ENCODE measurements around the gene VAMP2.

Gene VAMP2

DNA sequence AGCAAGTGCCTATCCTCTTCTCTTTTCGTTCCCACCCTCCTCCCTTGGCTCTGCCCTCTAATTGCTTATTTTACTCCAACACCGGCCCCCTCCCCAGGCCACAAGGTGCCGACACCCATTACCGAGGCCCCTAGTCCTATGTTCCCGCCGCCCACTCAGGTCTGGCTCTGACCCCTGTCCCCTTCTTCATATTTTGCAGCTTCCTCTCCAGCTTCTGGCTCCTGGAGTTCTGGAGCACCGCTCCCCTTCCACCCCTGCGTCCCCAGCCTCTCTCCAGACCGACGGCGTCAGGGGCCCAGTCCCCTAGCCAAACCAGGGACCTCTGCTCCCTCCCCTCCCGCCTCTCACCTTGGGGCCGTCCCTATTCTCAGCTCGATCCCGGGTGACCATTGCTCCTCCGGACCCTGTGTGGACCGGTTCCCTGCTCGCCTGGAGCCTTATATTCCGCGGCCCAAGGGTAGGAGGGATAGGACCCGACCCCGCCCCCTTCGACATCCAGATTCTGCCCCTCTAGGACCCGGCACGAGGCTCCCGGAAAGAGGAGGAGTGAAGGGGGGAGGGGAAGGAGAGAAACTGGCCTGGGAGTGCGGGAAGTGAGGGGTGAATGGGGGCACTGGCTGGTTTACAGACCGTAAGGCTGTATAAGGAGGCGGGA lies 38.9 kb downstream of the VAMP2 start, which contains the start of gene HES7:
TSS of gene HES7 (minus strand) at position 412 of the 655 bp plus-strand sequence. CDS start at position 390, 22 bp downstream.
- no peak for DNase-seq (ENCODE audit: low read depth in 2 of 2)

DNA sequence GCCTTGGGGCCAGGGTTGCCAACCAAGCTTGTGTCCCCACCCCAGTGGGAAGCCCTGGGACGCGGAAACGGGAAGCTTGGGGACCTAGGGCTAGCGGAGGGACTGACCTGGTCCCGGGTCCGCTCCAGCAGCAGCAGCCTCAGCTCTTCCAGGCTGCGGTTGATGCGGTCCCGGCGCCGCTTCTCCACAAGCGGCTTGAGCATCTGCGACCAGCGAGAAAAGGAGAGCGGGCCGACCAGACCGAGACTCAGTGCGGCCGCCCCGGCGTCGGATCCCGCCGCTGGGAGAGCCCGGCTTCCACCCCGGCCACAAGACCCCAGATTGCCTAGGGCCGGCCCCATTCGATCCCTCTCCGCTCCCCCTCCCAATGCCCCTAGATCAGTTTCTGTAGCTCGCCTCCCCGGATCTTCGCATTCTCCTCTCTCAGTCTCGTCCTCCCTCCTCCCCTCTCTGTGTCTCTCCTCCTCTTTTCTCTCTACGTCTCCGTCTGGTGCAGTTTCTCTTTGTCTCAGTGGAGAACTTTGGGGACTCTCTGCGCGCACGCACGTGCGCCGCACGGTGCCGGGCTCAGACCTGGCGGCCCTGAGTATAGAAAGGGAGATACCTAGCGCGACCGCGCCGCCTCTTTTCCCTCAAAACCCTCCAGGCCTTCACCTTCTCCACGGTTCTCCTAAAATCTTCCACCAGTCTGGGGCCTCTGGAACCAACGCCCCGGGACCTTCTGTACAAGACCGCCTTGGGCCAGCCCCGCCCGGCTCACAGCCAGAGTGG lies 39.6 kb downstream of the VAMP2 start:
- DNase-seq (ENCODE audit: low read depth in 2 of 2), result peak in 1 of 2 donors; percentile 35

DNA sequence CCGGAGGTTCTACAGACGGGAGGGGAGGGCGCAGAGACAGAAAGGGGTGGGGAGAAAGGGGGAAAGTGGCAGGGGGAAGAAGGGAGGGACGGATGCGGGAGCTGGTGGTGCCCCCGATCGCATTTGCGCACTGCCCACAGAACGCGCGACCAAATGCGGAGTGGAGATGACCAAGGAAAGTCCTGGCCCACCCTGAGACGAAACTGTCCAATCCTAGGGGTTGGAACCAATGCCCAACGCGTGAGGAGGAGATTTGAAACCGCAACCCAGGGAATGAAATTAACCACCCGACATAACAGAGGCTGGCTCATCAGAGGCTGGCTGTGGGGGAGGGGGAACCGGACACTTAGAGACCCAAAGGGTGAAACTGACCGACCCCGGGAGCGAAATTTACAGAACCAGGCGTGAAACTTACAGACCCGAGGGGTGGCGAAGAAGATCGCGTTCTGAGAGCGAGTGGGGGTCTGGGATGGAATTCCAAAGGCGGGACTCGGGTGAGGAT lies 40.3 kb downstream of the VAMP2 start:
- no peak for DNase-seq (ENCODE audit: low read depth in 2 of 2)

DNA sequence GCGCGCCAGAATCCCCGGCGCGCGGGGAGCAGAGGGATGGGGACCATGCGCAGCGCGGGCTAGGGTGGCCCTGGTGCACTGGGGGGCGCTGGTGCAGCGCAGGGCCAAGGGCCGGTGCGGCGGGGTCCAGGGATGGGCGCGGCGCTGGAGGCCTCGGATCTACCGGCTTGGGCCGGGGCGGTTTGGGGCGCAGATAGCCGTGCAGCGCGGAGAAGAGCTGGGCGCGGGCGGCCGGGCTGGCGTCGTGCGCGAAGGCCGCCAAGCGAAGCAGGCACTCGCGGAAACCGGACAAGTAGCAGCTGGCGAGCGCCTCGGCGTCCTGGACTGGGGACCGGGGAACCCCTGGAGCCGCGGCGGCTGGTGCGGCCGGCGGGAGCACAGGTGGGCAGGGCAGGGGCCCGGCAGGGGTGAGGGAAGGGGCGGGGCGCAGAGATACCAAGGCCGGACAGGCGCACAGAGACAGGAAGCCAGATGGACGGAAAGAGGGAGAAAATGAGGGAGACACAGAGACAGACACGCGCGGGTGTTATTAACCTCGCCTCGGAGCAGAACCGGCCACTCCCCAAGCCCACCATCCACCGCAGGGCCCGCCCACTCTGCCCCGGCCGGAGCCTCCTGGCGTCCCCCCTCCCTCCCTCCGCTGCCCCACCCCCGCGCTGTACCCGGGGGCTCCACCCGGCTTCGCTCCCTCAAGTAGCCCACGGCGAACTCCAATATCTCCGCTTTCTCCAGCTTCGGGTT lies 40.9 kb downstream of the VAMP2 start:
- DNase-seq (ENCODE audit: low read depth in 2 of 2), result peak in 1 of 2 donors; percentile 49

DNA sequence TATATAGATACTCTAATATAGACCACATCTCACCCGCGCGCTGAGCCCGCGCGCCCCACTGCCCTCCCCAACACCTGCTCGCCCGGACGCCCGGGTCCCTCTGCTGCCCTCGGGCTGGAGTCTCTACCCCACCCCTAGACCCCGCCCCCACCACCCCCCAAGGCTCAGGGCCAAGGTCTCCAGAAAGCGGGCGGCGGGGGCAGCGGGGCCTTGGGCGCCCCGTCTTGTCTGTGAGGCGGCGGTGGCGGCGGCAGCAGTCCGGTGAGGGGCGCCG lies 41.4 kb downstream of the VAMP2 start:
- DNase-seq (ENCODE audit: low read depth in 2 of 2), result no peak

DNA sequence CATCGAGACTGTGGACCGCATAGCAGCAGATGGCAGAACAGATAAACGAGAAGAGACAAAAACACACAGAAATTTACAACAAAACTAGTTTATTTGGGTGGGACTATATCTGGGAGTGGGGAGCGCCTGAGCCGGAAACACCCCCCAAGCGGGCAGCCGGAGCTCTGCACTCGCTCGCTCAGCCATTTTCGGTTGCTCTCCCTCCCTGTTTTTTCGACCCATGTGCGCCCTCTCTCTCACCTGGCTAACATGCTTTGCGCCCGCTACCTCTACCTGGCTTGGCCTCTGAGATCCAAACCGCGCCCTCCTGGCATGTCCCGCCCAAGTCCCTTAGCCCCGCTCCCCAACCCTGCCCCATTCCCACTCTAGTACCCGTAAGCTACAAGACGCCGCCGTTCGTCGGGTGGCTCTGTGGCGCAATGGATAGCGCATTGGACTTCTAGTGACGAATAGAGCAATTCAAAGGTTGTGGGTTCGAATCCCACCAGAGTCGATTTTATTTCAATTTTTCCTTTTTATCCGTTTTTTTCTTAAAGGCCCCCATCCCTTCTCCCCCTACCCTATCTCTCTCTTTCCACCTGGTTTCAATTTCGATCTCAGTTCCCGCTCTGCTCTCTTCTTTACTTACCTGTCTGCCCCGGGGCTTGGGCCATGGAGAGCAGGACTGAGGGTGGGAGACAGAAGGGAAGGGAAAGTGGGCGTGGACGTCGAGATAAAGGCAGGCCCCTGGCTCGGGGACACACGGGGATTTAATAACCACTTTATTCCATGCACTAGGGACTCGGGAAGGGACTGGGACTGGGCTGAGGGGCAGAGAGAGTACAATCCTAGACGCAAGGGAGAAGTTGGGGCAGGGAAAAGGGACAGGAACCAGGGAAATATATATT lies 42.0 kb downstream of the VAMP2 start:
- DNase-seq (ENCODE audit: low read depth in 2 of 2), result peak; percentile 73 to 81

DNA sequence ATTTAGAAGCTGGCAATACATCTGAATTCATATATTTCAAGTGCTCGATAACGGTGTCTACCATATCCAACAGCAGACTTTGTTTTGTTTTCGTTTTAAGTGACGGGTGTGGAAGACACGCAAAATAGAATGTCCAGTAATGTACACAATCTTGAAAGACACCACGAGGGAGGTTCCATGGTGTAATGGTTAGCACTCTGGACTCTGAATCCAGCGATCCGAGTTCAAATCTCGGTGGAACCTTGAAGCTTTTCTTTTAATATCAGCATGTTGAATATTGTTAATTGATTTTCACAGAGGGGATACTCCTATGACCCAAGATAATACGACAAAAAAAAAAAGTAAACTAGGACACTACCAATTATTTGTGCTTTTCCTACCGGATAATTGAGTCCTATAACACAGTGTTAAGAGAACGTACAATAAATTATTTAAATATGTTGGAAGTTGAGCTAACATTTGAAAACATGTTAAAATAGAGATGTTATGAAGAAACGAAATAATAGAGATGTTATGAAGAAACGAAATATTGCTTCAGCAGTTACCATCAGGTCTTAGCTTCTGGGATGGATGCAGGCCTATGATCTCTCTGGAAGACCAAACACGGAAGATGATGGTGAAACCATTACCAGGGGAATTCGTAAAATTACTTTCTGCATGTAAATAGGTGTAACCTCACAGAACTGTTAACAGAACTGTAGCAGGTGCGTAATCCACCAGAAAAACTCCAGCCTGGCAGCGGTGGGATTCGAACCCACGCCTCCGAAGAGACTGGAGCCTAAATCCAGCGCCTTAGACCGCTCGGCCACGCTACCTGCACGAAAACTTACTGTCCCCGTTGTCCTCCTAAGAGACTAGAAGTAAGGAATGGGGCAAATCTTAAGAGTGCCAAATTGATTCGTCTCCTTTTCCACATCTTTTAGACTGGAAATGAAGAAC lies 42.9 kb downstream of the VAMP2 start:
- peak; percentile 86 to 96 for DNase-seq (ENCODE audit: low read depth in 2 of 2)

DNA sequence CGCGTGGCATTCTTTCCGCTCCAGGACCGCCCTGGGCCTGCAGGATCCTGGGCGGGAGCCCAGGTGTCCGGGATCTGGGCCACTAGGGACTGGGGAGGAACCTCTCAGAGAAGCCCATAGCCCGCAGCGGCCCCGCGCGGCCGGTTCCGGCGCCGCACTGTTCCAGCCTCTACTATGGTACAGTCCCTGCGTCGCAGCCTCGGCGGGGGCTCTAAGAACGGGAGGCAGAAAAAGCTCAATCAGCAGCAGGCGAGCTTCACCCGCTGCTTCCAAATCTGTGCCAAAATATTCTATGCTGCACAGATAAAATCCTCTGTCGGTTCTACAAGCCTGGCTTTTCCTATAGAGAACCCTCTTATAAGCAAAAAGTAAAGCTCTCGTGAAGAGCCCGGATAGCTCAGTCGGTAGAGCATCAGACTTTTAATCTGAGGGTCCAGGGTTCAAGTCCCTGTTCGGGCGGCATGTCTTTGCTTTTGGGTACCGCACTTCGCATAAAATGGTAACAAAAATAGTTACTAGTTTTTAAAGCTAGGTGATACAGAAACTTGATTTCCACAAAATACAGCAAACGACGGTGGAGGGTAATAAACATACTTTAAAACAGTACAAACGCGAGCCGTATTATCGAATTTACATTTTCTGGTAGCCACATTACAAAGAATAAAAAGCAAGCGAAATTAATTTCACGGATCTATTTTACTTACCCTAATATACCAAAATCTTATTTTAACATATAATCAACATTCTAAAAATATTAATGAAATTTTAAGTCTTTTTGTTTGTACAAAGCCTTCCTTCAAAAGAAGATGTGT lies 43.8 kb downstream of the VAMP2 start:
- peak; percentile 80 to 87 for DNase-seq (ENCODE audit: low read depth in 2 of 2)

DNA sequence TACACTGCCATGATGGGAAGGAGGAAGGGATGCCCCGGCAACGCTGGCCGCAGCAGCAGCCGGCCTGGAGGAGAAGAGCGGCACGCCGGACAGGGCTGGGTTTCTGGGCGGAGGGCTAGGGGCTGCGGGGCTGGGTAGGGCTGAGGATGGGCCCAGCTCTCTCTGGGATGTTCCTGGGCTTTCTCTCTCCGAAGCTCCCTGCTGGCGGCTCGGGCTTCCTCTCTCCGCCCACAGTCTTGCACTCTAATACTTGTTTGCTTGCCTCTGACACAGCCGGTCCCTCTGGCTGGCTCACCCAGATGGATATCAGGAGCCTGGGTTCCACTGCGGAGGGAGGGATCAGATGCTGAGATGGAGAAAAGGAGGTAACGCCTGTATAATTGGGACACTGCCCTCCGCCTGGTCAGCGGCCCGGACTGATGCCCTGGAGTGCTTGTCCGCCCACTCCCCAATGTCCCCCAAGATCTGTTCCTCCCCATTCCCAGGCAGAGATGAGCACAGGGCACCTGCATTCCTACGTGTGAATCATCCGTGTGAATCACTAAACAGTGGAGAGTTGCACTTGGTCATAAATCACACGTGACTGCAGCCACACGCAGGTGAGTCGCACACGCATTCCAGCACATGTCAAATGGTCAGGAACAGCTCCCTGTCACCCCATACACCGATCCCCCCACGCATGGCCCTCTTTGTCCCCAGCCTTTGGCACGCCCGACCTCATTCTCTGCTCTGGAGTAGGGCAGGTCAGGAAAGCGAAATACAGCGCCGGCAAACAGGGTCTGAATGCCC lies 44.6 kb downstream of the VAMP2 start, which contains the start of gene ALOXE3:
TSS of gene ALOXE3 (minus strand) at position 535 of the 789 bp plus-strand sequence. CDS start at position 11, 524 bp downstream.
- no peak for DNase-seq (ENCODE audit: low read depth in 2 of 2)

DNA sequence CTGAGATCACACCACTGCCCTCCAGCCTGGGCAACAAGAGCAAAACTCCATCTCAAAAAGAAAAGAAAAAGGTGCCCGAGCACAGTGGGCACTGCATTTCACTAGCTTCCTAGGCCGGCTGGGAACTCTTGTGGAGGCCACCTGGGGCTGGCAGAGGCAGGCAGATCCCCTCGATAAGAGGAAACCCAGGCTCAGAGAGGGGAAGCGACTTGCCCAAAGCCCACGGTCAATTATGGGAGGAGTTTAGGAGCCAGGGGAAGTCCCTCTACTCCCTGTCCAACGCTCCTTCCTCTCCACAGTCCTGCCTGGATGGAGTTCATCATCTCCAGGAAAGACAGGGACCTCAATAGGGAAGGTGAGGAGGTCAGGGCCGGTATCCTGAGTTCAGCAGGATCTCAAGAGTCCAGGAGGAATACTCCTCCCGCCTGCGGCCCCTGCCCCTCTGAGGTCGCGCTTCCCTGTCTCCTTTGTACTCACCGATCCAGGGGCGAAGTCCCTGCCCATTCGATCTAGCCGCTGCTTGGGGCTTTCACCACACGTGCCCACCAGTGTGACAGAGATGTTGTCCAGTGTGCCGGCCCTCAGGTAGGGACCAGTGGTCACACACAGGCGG lies 45.3 kb downstream of the VAMP2 start:
- no peak for DNase-seq (ENCODE audit: low read depth in 2 of 2)

DNA sequence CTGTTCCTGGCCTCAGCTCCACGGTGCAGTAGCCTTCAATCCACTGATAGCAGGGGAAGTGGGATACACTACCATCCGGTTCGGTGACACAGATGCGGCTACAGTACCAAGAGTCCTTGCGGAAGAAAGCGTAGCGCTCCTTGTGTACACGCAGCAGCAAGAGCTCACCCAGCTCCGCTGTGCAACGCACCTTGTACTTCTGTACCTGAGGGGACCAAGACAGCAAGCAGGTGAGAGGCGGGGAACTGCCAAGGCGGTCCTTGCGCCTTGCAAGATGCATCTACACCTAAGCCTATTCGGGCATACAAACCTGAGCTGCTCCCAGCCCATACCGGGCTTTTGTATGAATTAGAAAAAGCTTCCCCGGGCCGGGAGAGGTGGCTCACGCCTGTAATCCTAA lies 46.0 kb downstream of the VAMP2 start:
- no peak for DNase-seq (ENCODE audit: low read depth in 2 of 2)

DNA sequence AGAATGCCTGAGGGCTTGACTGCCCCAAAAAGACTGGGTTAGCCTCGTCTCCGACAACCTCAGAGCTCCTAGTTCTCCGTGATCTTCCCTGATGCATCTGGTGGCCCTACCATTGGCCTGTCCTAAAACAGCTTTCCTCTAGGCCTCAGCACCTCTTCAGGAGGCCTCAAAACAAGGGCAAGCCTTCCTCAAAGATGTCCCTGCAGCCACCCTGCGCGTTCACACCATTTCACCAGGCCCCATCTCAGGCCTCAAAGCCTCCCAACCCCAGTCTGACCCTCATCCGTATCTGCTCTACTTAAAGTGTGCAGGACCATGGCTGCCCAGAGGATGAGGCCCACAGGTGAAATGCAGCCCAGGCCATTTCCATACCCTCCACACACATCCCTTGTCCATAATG lies 51.8 kb downstream of the VAMP2 start:
- no peak for DNase-seq (ENCODE audit: low read depth in 2 of 2)

DNA sequence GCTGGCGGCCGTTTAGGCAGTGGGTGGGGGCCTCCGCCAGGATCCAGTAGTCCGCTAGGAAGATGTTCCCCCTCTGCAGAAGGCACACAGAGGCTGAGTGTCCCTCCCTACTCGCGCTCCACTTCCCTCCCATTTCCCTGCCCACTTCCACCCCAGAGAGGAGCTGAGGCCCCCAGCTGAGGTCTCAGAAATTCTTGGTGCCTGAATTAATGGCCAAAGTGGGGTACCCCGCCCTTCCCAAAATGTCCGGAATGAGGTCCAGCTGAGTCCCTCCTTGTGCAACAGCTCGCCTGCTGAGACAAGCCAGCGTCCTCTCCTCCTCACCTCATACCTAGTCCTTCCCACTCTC lies 52.3 kb downstream of the VAMP2 start:
- DNase-seq (ENCODE audit: low read depth in 2 of 2), result no peak

DNA sequence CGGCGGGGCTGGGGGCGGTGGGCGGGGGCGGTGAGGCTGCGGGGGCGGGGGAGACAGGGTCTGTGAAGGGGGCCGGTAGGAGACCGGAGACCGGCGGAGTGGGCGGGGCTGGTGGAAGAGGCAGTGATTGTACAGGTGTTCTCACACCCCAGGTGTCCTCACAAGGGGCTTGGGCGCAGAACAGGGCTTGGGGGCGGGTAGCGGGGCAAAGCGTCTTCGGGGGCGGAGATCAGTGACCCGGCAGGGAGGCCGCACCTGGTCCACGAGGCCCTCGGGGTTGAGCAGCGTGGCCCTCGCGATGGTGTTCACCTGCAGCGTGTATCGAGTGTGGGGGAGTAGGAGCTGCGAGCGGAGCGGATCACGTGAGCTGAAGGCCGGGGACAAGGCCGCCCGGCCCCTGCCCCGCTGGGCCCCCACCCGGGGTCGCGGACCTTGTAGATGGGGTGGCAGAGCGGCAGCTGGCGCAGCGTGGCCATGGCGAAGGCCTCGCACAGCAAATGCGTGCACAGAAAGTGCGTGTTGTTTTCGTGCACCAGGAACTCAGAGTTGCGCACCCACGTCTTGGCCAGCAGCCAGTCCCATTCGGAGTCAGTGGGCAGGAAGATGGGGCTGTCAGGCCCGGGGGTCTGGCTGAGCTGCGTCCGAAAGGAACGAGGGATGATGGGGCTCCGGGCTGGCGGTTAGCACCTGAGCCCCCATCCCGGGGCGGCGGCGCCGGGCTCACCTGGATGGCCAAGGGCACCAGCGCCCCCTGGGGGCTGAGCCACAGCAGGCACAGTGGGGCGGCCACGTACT lies 52.9 kb downstream of the VAMP2 start:
- peak; percentile 71 to 74 for DNase-seq (ENCODE audit: low read depth in 2 of 2)

Measured in stimulated activated CD4-positive, alpha-beta T cell treated with anti-CD3 and anti-CD28 coated beads, Interleukin-4, amount 100 ng/mL, for 48 hours (primary cell).